ENCODE measurements around the gene CLEC16A.
A peak's percentile ranks its signal among the peaks of the same experiment; 100 is the strongest.

- TF ChIP-seq POLR2A (conservative IDR thresholded peaks at IDR 0.05), result no peak
- peak; percentile 94 for TF ChIP-seq NFIC (IDR thresholded peaks at IDR 0.05)
- TF ChIP-seq USF2 (CRISPR knock-in tag; IDR thresholded peaks at IDR 0.05), result no peak
Measured at GRCh38 chr16:11105038-11105903, 160.9 kb downstream of the CLEC16A start.

All from K562 (cell line).